ENCODE data around the gene NCKAP5.

Gene NCKAP5

GRCh38 chr2:133605011-133605765 lies 36.9 kb upstream of the NCKAP5 start:
- CTCF ChIA-PET, result interaction anchor here (0.7 to 2.7 kb wide), 4 partner anchors 14 to 175 kb away, joined by 3 to 11 read pairs (median 3); no protein-coding TSS in a partner anchor
- H3K4me3 ChIP-seq (ENCODE audit: low read depth, low read length), result no peak overlapping the region
- TF ChIP-seq CTCF (IDR thresholded peaks at IDR 0.05; ENCODE audit: insufficient read depth, low read length, missing control alignments), result no peak
- POLR2A ChIA-PET, result no interaction called here
- DNase-seq (ENCODE audit: low read depth, low spot score), result no peak

- no peak overlapping the region for H3K4me3 ChIP-seq (ENCODE audit: low read depth, low read length)
- POLR2A ChIA-PET, result no interaction called here
- no peak for TF ChIP-seq CTCF (IDR thresholded peaks at IDR 0.05; ENCODE audit: insufficient read depth, low read length, missing control alignments)
- CTCF ChIA-PET, result no interaction called here
- DNase-seq (ENCODE audit: low read depth, low spot score), result no peak
Observed at GRCh38 chr2:133603109-133603508, 34.8 kb upstream of the NCKAP5 start.

DNA sequence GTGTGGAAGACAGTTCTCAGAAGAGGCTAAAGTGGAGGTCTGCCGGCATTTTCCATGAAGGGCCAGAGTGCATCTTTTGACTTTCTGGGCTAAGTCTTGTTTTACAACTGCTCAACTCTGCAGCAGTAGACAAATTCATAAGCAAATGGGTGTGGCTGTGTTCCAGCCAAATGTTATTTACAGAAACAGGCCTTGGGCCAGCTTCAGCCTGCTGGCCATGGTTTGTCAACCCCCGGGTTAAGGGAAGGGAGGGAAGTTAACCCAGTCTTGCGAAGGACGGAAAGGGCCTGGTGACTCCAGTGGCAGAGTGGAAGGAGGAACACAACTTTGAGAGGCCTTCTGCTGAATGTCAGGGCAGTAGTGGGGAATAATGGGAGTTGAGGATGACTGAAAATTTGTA lies 34.3 kb upstream of the NCKAP5 start:
- no peak for TF ChIP-seq CTCF (IDR thresholded peaks at IDR 0.05; ENCODE audit: insufficient read depth, low read length, missing control alignments)
- DNase-seq (ENCODE audit: low read depth, low spot score), result no peak
- CTCF ChIA-PET, result interaction anchor here (1.0 kb wide), 1 partner anchor 177 kb away, joined by 4 read pairs; no protein-coding TSS in a partner anchor
- H3K4me3 ChIP-seq (ENCODE audit: low read depth, low read length), result no peak overlapping the region
- POLR2A ChIA-PET, result no interaction called here

DNA sequence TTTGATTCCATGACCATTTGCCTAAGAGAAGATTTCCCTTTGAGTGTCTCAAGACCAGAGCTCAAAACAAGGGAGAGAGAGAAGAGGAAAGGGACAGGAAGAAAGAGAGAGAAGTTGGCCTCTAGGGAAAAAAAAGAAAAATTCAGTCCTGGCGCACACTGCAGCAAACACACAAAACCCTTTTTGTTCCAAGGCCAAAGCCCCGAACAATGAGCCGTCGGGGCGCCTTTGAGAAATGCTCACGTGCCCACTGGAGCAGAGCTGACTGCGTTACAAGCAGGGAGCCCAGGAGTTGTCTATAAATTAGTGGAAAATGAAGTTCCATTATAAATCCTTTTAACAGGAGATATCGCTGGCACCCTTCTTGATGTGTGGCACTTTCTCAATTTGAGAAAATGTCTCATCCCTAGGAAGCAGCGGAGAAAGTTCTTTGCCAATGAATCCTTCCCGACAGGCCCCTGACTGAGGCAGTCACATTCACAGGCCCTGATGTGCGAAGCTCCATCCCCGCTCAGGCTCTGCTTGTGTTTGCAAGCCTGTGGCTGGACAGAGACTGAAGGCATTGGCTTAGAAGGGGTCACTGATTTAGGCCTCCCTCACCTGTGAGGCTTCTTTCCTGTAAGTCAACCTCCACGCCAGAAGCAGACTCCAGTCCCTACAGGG lies 32.1 kb upstream of the NCKAP5 start:
- CTCF ChIA-PET, result interaction anchor here (0.7 to 1.7 kb wide), 5 partner anchors 8 to 243 kb away, joined by 3 to 4 read pairs (median 3); no protein-coding TSS in a partner anchor
- no peak for DNase-seq (ENCODE audit: low read depth, low spot score)
- POLR2A ChIA-PET, result no interaction called here
- H3K4me3 ChIP-seq (ENCODE audit: low read depth, low read length), result no peak overlapping the region
- TF ChIP-seq CTCF (IDR thresholded peaks at IDR 0.05; ENCODE audit: insufficient read depth, low read length, missing control alignments), result no peak

- no peak for TF ChIP-seq CTCF (IDR thresholded peaks at IDR 0.05; ENCODE audit: insufficient read depth, low read length, missing control alignments)
- DNase-seq (ENCODE audit: low read depth, low spot score), result no peak
- POLR2A ChIA-PET, result no interaction called here
- H3K4me3 ChIP-seq (ENCODE audit: low read depth, low read length), result no peak overlapping the region
- CTCF ChIA-PET, result interaction anchor here (0.7 to 1.2 kb wide), 4 partner anchors 9 to 244 kb away, joined by 3 to 4 read pairs (median 3); no protein-coding TSS in a partner anchor
Observed at GRCh38 chr2:133599811-133600210, 31.5 kb upstream of the NCKAP5 start.

DNA sequence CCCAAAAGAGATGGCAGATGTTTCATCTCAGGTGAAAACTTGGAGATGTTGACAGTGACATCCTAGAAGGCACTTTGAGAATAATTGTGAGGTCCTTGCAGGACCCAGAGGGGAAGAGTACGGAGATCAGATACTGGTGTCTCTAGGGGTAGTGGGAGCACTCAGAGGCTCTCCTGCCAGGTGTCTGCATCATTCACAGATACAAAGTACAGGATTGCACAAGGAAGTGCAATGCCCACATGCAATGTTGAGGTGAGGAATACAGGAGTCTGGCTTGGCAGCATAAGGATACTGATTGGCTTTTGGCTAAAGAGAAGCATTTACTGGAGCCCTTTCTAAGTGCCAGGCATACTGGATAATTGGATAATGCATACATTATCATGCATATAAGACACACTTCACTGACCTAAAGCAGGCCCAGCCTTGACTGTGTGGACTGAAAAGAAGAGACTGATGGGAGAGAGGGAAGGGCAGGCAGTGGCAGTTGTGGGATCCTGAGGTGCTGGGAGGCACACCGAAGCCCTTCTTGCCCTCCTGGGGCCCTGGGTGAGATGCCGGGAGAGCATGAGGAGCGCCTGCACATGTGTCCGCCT lies 31.0 kb upstream of the NCKAP5 start:
- no peak for TF ChIP-seq CTCF (IDR thresholded peaks at IDR 0.05; ENCODE audit: insufficient read depth, low read length, missing control alignments)
- H3K4me3 ChIP-seq (ENCODE audit: low read depth, low read length), result no peak overlapping the region
- ChIA-PET POLR2A (no interaction called here), CTCF (interaction anchor here (0.6 to 1.2 kb wide), 2 partner anchors 19 to 178 kb away, joined by 3 read pairs; no protein-coding TSS in a partner anchor)
- DNase-seq (ENCODE audit: low read depth, low spot score), result no peak

Measured in AG04449 (cell line).